ENCODE data around the gene WDR12.
"Not testable (repeated sequence)": the region's sequence is repeated elsewhere in the genome, so short reads cannot be mapped to it uniquely, and the experiment has no call there.

The WDR12 gene

GRCh38 chr2:202911512-202912341 lies at the start of gene WDR12, which contains the start of gene CARF:
Gene WDR12, minus strand, starts transcription at chr2:202911673. Its CDS starts 197 bp downstream, at chr2:202911476.
Gene CARF, plus strand, starts transcription at chr2:202912275. Its CDS starts 29,628 bp downstream, at chr2:202941903.
- TF ChIP-seq CTCF (IDR thresholded peaks at IDR 0.05): no peak
- Histone ChIP-seq H3K27ac (peak within 1 kb of the TSS; percentile 45 to 86), H3K4me3 (peak within 1 kb of the TSS; percentile 77)
- DNase-seq (ENCODE audit: low spot score): peak; percentile 91

DNA sequence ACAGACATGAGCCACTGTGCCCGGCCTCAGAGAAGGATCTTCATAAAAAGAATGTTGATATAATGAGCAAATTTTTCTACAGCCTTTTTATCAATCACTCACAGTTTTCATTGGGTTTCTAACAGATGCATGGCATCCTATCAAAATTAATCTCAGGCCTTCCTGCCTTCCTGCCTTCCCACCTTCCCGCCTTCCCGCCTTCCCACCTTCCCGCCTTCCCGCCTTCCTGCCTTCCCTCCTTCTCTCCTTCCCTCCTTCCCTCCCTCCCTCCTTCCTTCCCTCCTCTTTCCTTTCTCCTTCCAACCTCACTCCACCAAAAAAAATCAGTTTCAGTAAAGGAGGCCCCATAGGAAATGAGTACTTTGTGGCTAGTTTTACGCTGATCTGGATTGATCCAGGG lies 49.1 kb upstream of the WDR12 start:
- DNase-seq (ENCODE audit: low spot score): no peak
- H3K27ac ChIP-seq: no peak overlapping the region
- no peak for TF ChIP-seq CTCF (IDR thresholded peaks at IDR 0.05)
- no peak overlapping the region for H3K4me3 ChIP-seq

DNA sequence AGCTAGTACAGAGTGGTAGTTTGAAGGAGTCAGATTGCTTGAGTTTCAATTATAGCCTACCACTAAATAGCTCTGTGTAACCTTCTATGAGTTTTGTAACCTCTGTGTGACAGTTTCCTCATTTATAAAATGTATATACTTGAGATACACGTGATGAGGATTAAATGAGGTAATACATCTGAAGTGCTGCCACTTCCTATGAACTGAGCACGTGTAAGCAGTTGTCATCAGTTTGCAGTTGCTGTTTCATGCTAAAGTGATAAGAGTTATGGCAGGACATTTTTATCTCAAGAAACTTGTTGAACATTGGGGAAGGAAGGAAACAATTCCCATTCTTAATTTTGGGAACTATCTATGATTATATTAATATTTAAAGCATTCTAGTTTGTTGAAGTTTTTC lies 39.1 kb upstream of the WDR12 start:
- DNase-seq (ENCODE audit: low spot score): no peak
- no peak overlapping the region for H3K27ac ChIP-seq
- no peak overlapping the region for H3K4me3 ChIP-seq
- no peak for TF ChIP-seq CTCF (IDR thresholded peaks at IDR 0.05)

DNA sequence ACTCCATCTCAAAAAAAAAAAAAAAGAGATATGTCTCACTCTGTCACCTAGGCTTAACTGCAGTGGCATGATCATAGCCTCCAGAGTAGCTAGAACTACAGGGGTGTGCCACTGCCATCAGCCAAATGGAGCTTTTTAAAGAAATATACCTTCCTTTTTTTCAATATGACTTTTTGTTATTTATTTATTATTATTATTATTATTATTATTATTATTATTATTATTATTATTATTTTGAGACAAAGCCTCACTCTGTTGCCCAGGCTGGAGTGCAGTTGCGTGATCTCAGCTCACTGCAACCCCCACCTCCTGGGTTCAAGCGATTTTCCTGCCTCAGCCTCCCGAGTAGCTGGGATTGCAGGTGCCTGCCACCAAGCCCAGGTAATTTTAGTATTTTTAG lies 37.9 kb upstream of the WDR12 start:
- not testable (repeated sequence) for H3K4me3 ChIP-seq; DNase-seq (ENCODE audit: low spot score); H3K27ac ChIP-seq

- Histone ChIP-seq H3K27ac (no peak overlapping the region), H3K4me3 (no peak overlapping the region)
- no peak for TF ChIP-seq CTCF (IDR thresholded peaks at IDR 0.05)
- no peak for DNase-seq (ENCODE audit: low spot score)
Observed at GRCh38 chr2:202945497-202945896, 34.0 kb upstream of the WDR12 start.

DNA sequence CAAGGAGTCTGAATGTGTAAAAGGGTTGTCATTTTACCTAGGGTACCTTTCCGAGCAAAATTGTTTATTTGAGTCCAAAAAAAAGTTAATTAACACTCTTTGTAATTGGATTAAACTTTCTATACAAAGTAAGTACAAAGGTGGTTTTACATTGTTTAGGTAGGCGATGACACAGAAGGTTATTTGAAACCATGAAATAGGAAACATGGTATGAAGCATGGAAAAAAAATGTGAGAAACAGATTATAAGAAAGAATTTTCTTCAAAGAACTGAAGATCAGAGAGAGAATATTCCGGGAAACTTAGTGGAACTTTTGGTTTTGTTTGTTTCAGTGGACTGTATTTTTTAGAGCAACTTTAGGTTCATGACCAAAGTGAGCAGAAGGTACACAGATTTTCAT lies 33.3 kb upstream of the WDR12 start:
- DNase-seq (ENCODE audit: low spot score): no peak
- Histone ChIP-seq H3K4me3 (no peak overlapping the region), H3K27ac (no peak overlapping the region)
- TF ChIP-seq CTCF (IDR thresholded peaks at IDR 0.05): no peak

GRCh38 chr2:202944408-202944807 lies 32.9 kb upstream of the WDR12 start:
- Histone ChIP-seq H3K27ac (no peak overlapping the region), H3K4me3 (no peak overlapping the region)
- no peak for DNase-seq (ENCODE audit: low spot score)
- TF ChIP-seq CTCF (IDR thresholded peaks at IDR 0.05): no peak
